Ectodermal cell (in vitro differentiated cells): Measurements from ENCODE around the gene TSHZ2.

Experiments used
- H3K27ac ChIP-seq: 2 replicates; pipeline ENCODE4 v1.7.0; 2013; ENCODE audit warnings: mild to moderate bottlenecking, low read depth, low read length; ENCODE audit not compliant: insufficient read depth, poor library complexity, severe bottlenecking
- H3K27me3 ChIP-seq: 2 replicates; pipeline ENCODE4 v1.7.0; 2013; ENCODE audit warnings: mild to moderate bottlenecking, low read length; ENCODE audit not compliant: insufficient read depth, control insufficient read depth, poor library complexity, severe bottlenecking
- H3K36me3 ChIP-seq: one replicate; pipeline ENCODE4 v1.7.0; 2013; ENCODE audit warnings: low read length; ENCODE audit not compliant: control insufficient read depth, insufficient read depth
- H3K4me1 ChIP-seq: one replicate; pipeline ENCODE4 v1.7.0; 2013; ENCODE audit warnings: low read length; ENCODE audit not compliant: control insufficient read depth, insufficient read depth
- H3K4me3 ChIP-seq: 2 replicates; pipeline ENCODE4 v1.7.0; 2013; ENCODE audit warnings: low read depth, low read length, control low read depth; ENCODE audit not compliant: insufficient read depth
- H3K9me3 ChIP-seq: 2 replicates; pipeline ENCODE4 v1.7.0; 2013; ENCODE audit warnings: mild to moderate bottlenecking, low read length, moderate library complexity; ENCODE audit not compliant: control insufficient read depth
- WGBS, 2 experiments: methylation state at CpG; one replicate each; pipeline ENCODE4 v1.1.7; 2013; ENCODE audit warnings: missing lambda C conversion rate in 2 of 2; 5-methylcytosine and 5-hydroxymethylcytosine counted together

The TSHZ2 gene

GRCh38 chr20:53104884-53105283 lies 132.7 kb downstream of the TSHZ2 start:
- peaks cover 7% of the 10 kb centered on the region for H3K4me1 ChIP-seq
- H3K36me3 ChIP-seq = no peaks in the 10 kb centered on the region
- 93 to 95% methylated on average over 7 of the region's 7 CpGs for WGBS, 2 experiments
- no peak overlapping the region for H3K4me3 ChIP-seq
- no peak overlapping the region for H3K27ac ChIP-seq
- no peaks in the 10 kb centered on the region for H3K27me3 ChIP-seq
- no peaks in the 10 kb centered on the region for H3K9me3 ChIP-seq

GRCh38 chr20:53116733-53117132 lies 144.6 kb downstream of the TSHZ2 start:
- no peak overlapping the region for H3K4me3 ChIP-seq
- H3K36me3 ChIP-seq = no peaks in the 10 kb centered on the region
- H3K9me3 ChIP-seq = no peaks in the 10 kb centered on the region
- 85 to 93% methylated on average over 2 to 3 of the region's 3 CpGs for WGBS, 2 experiments
- H3K27me3 ChIP-seq = no peaks in the 10 kb centered on the region
- H3K27ac ChIP-seq = no peak overlapping the region
- H3K4me1 ChIP-seq = no peaks in the 10 kb centered on the region

GRCh38 chr20:53122853-53123252 lies 150.7 kb downstream of the TSHZ2 start:
- Histone ChIP-seq H3K27ac (no peak overlapping the region), H3K4me1 (peaks cover 9% of the 10 kb centered on the region)
- 91 to 93% methylated on average over 4 of the region's 4 CpGs for WGBS, 2 experiments

GRCh38 chr20:53124075-53124551 lies 152.0 kb downstream of the TSHZ2 start:
- Histone ChIP-seq H3K36me3 (no peaks in the 10 kb centered on the region), H3K4me3 (no peak overlapping the region), H3K27me3 (no peaks in the 10 kb centered on the region), H3K27ac (no peak overlapping the region), H3K9me3 (no peaks in the 10 kb centered on the region), H3K4me1 (peaks cover 9% of the 10 kb centered on the region)
- 95 to 96% methylated on average over 3 of the region's 3 CpGs for WGBS, 2 experiments

More at GRCh38 chr20:53122853-53123252, 150.7 kb downstream of the TSHZ2 start:
- Histone ChIP-seq H3K27me3 (no peaks in the 10 kb centered on the region), H3K9me3 (no peaks in the 10 kb centered on the region), H3K4me3 (no peak overlapping the region), H3K36me3 (no peaks in the 10 kb centered on the region)

GRCh38 chr20:53124803-53125202 lies 152.6 kb downstream of the TSHZ2 start:
- WGBS, 2 experiments = 91 to 97% methylated on average over 3 of the region's 3 CpGs
- no peak overlapping the region for H3K4me3 ChIP-seq
- H3K27ac ChIP-seq = no peak overlapping the region
- no peaks in the 10 kb centered on the region for H3K9me3 ChIP-seq
- no peaks in the 10 kb centered on the region for H3K36me3 ChIP-seq
- no peaks in the 10 kb centered on the region for H3K27me3 ChIP-seq
- peaks cover 9% of the 10 kb centered on the region for H3K4me1 ChIP-seq

- peaks cover 9% of the 10 kb centered on the region for H3K4me1 ChIP-seq
- 67 to 68% methylated on average over 7 of the region's 7 CpGs for WGBS, 2 experiments
- no peak overlapping the region for H3K27ac ChIP-seq
- H3K4me3 ChIP-seq = no peak overlapping the region
- no peaks in the 10 kb centered on the region for H3K9me3 ChIP-seq
- no peaks in the 10 kb centered on the region for H3K36me3 ChIP-seq
- no peaks in the 10 kb centered on the region for H3K27me3 ChIP-seq
Measured at GRCh38 chr20:53126185-53126584, 154.0 kb downstream of the TSHZ2 start.

GRCh38 chr20:53127027-53127426 lies 154.9 kb downstream of the TSHZ2 start:
- 99 to 100% methylated on average over 2 of the region's 2 CpGs for WGBS, 2 experiments
- no peak overlapping the region for H3K4me3 ChIP-seq
- H3K4me1 ChIP-seq = peaks cover 9% of the 10 kb centered on the region
- no peaks in the 10 kb centered on the region for H3K9me3 ChIP-seq
- H3K27me3 ChIP-seq = no peaks in the 10 kb centered on the region
- H3K27ac ChIP-seq = no peak overlapping the region
- no peaks in the 10 kb centered on the region for H3K36me3 ChIP-seq

- Histone ChIP-seq H3K4me1 (peaks cover 9% of the 10 kb centered on the region), H3K4me3 (no peak overlapping the region), H3K27ac (no peak overlapping the region), H3K9me3 (no peaks in the 10 kb centered on the region), H3K27me3 (no peaks in the 10 kb centered on the region), H3K36me3 (no peaks in the 10 kb centered on the region)
- 92 to 100% methylated on average over 1 to 2 of the region's 2 CpGs for WGBS, 2 experiments
Measured at GRCh38 chr20:53128004-53128403, 155.8 kb downstream of the TSHZ2 start.

- Histone ChIP-seq H3K4me1 (peaks cover 9% of the 10 kb centered on the region), H3K4me3 (no peak overlapping the region), H3K27ac (no peak overlapping the region), H3K9me3 (no peaks in the 10 kb centered on the region), H3K27me3 (no peaks in the 10 kb centered on the region), H3K36me3 (no peaks in the 10 kb centered on the region)
- WGBS, 2 experiments = 93 to 94% methylated on average over 9 of the region's 9 CpGs
Measured at GRCh38 chr20:53129563-53129962, 157.4 kb downstream of the TSHZ2 start.

GRCh38 chr20:53130795-53131194 lies 158.6 kb downstream of the TSHZ2 start:
- Histone ChIP-seq H3K9me3 (no peaks in the 10 kb centered on the region), H3K27ac (no peak overlapping the region), H3K27me3 (no peaks in the 10 kb centered on the region), H3K4me3 (no peak overlapping the region), H3K4me1 (peaks cover 9% of the 10 kb centered on the region), H3K36me3 (no peaks in the 10 kb centered on the region)
- 85 to 87% methylated on average over 3 of the region's 3 CpGs for WGBS, 2 experiments

GRCh38 chr20:53133125-53133524 lies 161.0 kb downstream of the TSHZ2 start:
- 86 to 93% methylated on average over 4 of the region's 4 CpGs for WGBS, 2 experiments
- Histone ChIP-seq H3K9me3 (no peaks in the 10 kb centered on the region), H3K27ac (no peak overlapping the region), H3K27me3 (no peaks in the 10 kb centered on the region), H3K4me3 (no peak overlapping the region), H3K36me3 (no peaks in the 10 kb centered on the region), H3K4me1 (peaks cover 4% of the 10 kb centered on the region)
